Suprapubic skin (tissue), 4 donors: ENCODE data around the gene HACD2.

Experiments
- EP300 ChIP-seq: sonication (generic); formaldehyde crosslinking; IDR thresholded peaks from one replicate; pipeline ENCODE4 v1.6.1; 2017; ENCODE audit warnings: antibody characterized with exemption
- POLR2A ChIP-seq, 2 donors: fragments of 450-650 bp; IDR thresholded peaks; one replicate each; pipeline ENCODE4 v1.6.1; 2017; ENCODE audit warnings: antibody characterized with exemption in 2 of 2, mild to moderate bottlenecking in 2 of 2, moderate library complexity in 2 of 2
- POLR2AphosphoS5 ChIP-seq, 3 donors: sonication (generic); formaldehyde crosslinking; IDR thresholded peaks; one replicate each; pipeline ENCODE4 v1.6.1; 2017; ENCODE audit warnings: antibody characterized with exemption in 3 of 3
- TF ChIP-seq, protein P1 (sequence below), 2 donors: fragments of 200-600 bp in 1 of 2; fragments of 450-650 bp in 1 of 2; sonication (generic) in 1 of 2; IDR thresholded peaks; one replicate each; pipeline ENCODE4 v1.5.1; 2016 to 2019; ENCODE audit warnings: antibody characterized with exemption in 2 of 2, mild to moderate bottlenecking in 1 of 2, moderate library complexity in 1 of 2

DNA sequence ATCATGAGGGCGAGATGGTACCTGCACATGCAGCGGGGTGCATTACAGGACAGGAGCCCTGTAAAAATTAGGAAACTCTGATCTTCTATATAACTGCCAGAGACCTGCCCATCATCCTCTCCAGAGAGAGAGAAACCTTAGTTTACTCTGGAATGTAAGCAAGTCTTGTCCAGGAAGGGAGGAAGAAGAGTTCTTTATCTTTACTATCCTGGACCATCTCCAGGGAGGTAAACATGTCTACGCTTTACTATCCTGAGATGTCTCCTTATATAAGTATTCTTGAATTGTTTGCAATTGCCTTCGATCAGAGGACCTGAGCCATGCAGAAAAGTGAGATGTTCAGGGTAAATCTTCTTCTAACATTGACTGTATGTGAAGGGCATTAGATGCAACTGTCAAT lies 12.7 kb upstream of the HACD2 start:
- TF ChIP-seq, protein P1, sequence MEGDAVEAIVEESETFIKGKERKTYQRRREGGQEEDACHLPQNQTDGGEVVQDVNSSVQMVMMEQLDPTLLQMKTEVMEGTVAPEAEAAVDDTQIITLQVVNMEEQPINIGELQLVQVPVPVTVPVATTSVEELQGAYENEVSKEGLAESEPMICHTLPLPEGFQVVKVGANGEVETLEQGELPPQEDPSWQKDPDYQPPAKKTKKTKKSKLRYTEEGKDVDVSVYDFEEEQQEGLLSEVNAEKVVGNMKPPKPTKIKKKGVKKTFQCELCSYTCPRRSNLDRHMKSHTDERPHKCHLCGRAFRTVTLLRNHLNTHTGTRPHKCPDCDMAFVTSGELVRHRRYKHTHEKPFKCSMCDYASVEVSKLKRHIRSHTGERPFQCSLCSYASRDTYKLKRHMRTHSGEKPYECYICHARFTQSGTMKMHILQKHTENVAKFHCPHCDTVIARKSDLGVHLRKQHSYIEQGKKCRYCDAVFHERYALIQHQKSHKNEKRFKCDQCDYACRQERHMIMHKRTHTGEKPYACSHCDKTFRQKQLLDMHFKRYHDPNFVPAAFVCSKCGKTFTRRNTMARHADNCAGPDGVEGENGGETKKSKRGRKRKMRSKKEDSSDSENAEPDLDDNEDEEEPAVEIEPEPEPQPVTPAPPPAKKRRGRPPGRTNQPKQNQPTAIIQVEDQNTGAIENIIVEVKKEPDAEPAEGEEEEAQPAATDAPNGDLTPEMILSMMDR (IDR thresholded peaks at IDR 0.05) = no peak
- TF ChIP-seq POLR2A (IDR thresholded peaks at IDR 0.05) = no peak
- TF ChIP-seq POLR2AphosphoS5 (IDR thresholded peaks at IDR 0.05) = no peak
- TF ChIP-seq EP300 = no peak
